ENCODE measurements around the gene ESYT3.
A peak's percentile ranks its signal among the peaks of the same experiment; 100 is the strongest.

Gene ESYT3

GRCh38 chr3:138461896-138462295 lies 27.5 kb downstream of the ESYT3 start:
- no peak for TF ChIP-seq JUND (IDR thresholded peaks at IDR 0.05; ENCODE audit: low read depth)
- DNase-seq (ENCODE audit: low read depth in 1 of 2, low spot score in 1 of 2): no peak
- in situ Hi-C loops (cut with HindIII; ENCODE audit: low pct_unique_long_range_greater_than_20kb, low sequenced_read_pairs): no loop called here

- in situ Hi-C loops (cut with HindIII; ENCODE audit: low pct_unique_long_range_greater_than_20kb, low sequenced_read_pairs): no loop called here
These were observed 29.5 kb downstream of the ESYT3 start for GRCh38 chr3:138463724-138464490.

GRCh38 chr3:138464491-138464860 lies 30.1 kb downstream of the ESYT3 start:
- DNase-seq (ENCODE audit: low read depth in 1 of 2, low spot score in 1 of 2): no peak
- in situ Hi-C loops (cut with HindIII; ENCODE audit: low pct_unique_long_range_greater_than_20kb, low sequenced_read_pairs): no loop called here
- no peak for TF ChIP-seq JUND (IDR thresholded peaks at IDR 0.05; ENCODE audit: low read depth)

More at GRCh38 chr3:138463724-138464490, 29.5 kb downstream of the ESYT3 start:
- no peak for DNase-seq (ENCODE audit: low read depth in 1 of 2, low spot score in 1 of 2)
- no peak for TF ChIP-seq JUND (IDR thresholded peaks at IDR 0.05; ENCODE audit: low read depth)

GRCh38 chr3:138465451-138465850 lies 31.0 kb downstream of the ESYT3 start:
- DNase-seq (ENCODE audit: low read depth in 1 of 2, low spot score in 1 of 2): no peak
- no peak for TF ChIP-seq JUND (IDR thresholded peaks at IDR 0.05; ENCODE audit: low read depth)
- in situ Hi-C loops (cut with HindIII; ENCODE audit: low pct_unique_long_range_greater_than_20kb, low sequenced_read_pairs): no loop called here

- TF ChIP-seq JUND (IDR thresholded peaks at IDR 0.05; ENCODE audit: low read depth): no peak
- in situ Hi-C loops (cut with HindIII; ENCODE audit: low pct_unique_long_range_greater_than_20kb, low sequenced_read_pairs): no loop called here
- DNase-seq (ENCODE audit: low read depth in 1 of 2, low spot score in 1 of 2): no peak
These were observed 31.5 kb downstream of the ESYT3 start for GRCh38 chr3:138465925-138466324.

GRCh38 chr3:138467931-138468330 lies 33.5 kb downstream of the ESYT3 start:
- no peak for DNase-seq (ENCODE audit: low read depth in 1 of 2, low spot score in 1 of 2)
- TF ChIP-seq JUND (IDR thresholded peaks at IDR 0.05; ENCODE audit: low read depth): no peak
- in situ Hi-C loops (cut with HindIII; ENCODE audit: low pct_unique_long_range_greater_than_20kb, low sequenced_read_pairs): no loop called here

- in situ Hi-C loops (cut with HindIII; ENCODE audit: low pct_unique_long_range_greater_than_20kb, low sequenced_read_pairs): no loop called here
- TF ChIP-seq JUND (IDR thresholded peaks at IDR 0.05; ENCODE audit: low read depth): no peak
- no peak for DNase-seq (ENCODE audit: low read depth in 1 of 2, low spot score in 1 of 2)
These were observed 34.0 kb downstream of the ESYT3 start for GRCh38 chr3:138468451-138468850.

GRCh38 chr3:138468886-138469285 lies 34.5 kb downstream of the ESYT3 start:
- DNase-seq (ENCODE audit: low read depth in 1 of 2, low spot score in 1 of 2): peak in 1 of 2 experiments; percentile 64
- no peak for TF ChIP-seq JUND (IDR thresholded peaks at IDR 0.05; ENCODE audit: low read depth)
- in situ Hi-C loops (cut with HindIII; ENCODE audit: low pct_unique_long_range_greater_than_20kb, low sequenced_read_pairs): no loop called here

- no peak for DNase-seq (ENCODE audit: low read depth in 1 of 2, low spot score in 1 of 2)
- in situ Hi-C loops (cut with HindIII; ENCODE audit: low pct_unique_long_range_greater_than_20kb, low sequenced_read_pairs): no loop called here
- no peak for TF ChIP-seq JUND (IDR thresholded peaks at IDR 0.05; ENCODE audit: low read depth)
These were observed 35.5 kb downstream of the ESYT3 start for GRCh38 chr3:138469874-138470273.

GRCh38 chr3:138470687-138471086 lies 36.3 kb downstream of the ESYT3 start:
- DNase-seq (ENCODE audit: low read depth in 1 of 2, low spot score in 1 of 2): no peak
- in situ Hi-C loops (cut with HindIII; ENCODE audit: low pct_unique_long_range_greater_than_20kb, low sequenced_read_pairs): no loop called here
- TF ChIP-seq JUND (IDR thresholded peaks at IDR 0.05; ENCODE audit: low read depth): no peak

GRCh38 chr3:138471481-138471880 lies 37.1 kb downstream of the ESYT3 start:
- DNase-seq (ENCODE audit: low read depth in 1 of 2, low spot score in 1 of 2): no peak
- TF ChIP-seq JUND (IDR thresholded peaks at IDR 0.05; ENCODE audit: low read depth): no peak
- in situ Hi-C loops (cut with HindIII; ENCODE audit: low pct_unique_long_range_greater_than_20kb, low sequenced_read_pairs): no loop called here

GRCh38 chr3:138472141-138472825 lies 37.9 kb downstream of the ESYT3 start:
- DNase-seq (ENCODE audit: low read depth in 1 of 2, low spot score in 1 of 2): no peak
- in situ Hi-C loops (cut with HindIII; ENCODE audit: low pct_unique_long_range_greater_than_20kb, low sequenced_read_pairs): no loop called here
- no peak for TF ChIP-seq JUND (IDR thresholded peaks at IDR 0.05; ENCODE audit: low read depth)

- in situ Hi-C loops (cut with HindIII; ENCODE audit: low pct_unique_long_range_greater_than_20kb, low sequenced_read_pairs): no loop called here
- TF ChIP-seq JUND (IDR thresholded peaks at IDR 0.05; ENCODE audit: low read depth): no peak
These were observed 39.0 kb downstream of the ESYT3 start for GRCh38 chr3:138473391-138473790.

More at GRCh38 chr3:138473391-138473790, 39.0 kb downstream of the ESYT3 start:
- DNase-seq (ENCODE audit: low read depth in 1 of 2, low spot score in 1 of 2): no peak
